Breast epithelium (tissue), 3 donors: ENCODE measurements around the gene FAP.

Experiments
- CTCF ChIP-seq, 3 donors: fragments of 450-650 bp; IDR thresholded peaks; one replicate each; pipeline ENCODE4 v1.5.1; 2016 to 2017; ENCODE audit warnings: antibody characterized with exemption in 3 of 3, mild to moderate bottlenecking in 3 of 3, moderate library complexity in 3 of 3
- POLR2AphosphoS5 ChIP-seq, 3 donors: sonication (generic); formaldehyde crosslinking; IDR thresholded peaks; one replicate each; pipeline ENCODE4 v1.6.1; 2017; ENCODE audit warnings: antibody characterized with exemption in 3 of 3

GRCh38 chr2:162266460-162266760 lies 23.2 kb upstream of the FAP start:
- TF ChIP-seq CTCF (IDR thresholded peaks at IDR 0.05), result no peak
- TF ChIP-seq POLR2AphosphoS5 (IDR thresholded peaks at IDR 0.05), result no peak
